Measurements from ENCODE around the gene VASH1. TPM values are rescaled to one million over a fixed set of nuclear protein-coding genes. Genes with fewer than 3 reads are reported as not detected.

Gene VASH1
- total RNA-seq, 3 donors from 2014 or later, result 4.8 to 11.6 (median 5.4) TPM

- intact Hi-C loops (cut with DNase I, micrococcal nuclease), result no loop called here
- ATAC-seq, result no peak
- Histone ChIP-seq H3K36me3 (ENCODE audit: low read depth) (no peaks in the 10 kb centered on the region), H3K4me1 (ENCODE audit: low read depth) (no peaks in the 10 kb centered on the region), H3K9me3 (no peaks in the 10 kb centered on the region), H3K4me3 (no peak overlapping the region)
- no peak for DNase-seq
- no peak for TF ChIP-seq CTCF (IDR thresholded peaks at IDR 0.05)
These were observed 17.4 kb downstream of the VASH1 start for GRCh38 chr14:76778546-76779215.

- H3K4me1 ChIP-seq (ENCODE audit: low read depth), result no peaks in the 10 kb centered on the region
- DNase-seq (no peak), ATAC-seq (no peak)
- H3K4me3 ChIP-seq, result no peak overlapping the region
- no peaks in the 10 kb centered on the region for H3K36me3 ChIP-seq (ENCODE audit: low read depth)
- intact Hi-C loops (cut with DNase I, micrococcal nuclease), result no loop called here
- H3K9me3 ChIP-seq, result no peaks in the 10 kb centered on the region
- TF ChIP-seq CTCF (IDR thresholded peaks at IDR 0.05), result no peak
These were observed 18.2 kb downstream of the VASH1 start for GRCh38 chr14:76779221-76780057.

- no peak overlapping the region for H3K4me3 ChIP-seq
- no peaks in the 10 kb centered on the region for H3K4me1 ChIP-seq (ENCODE audit: low read depth)
- ATAC-seq (no peak), DNase-seq (no peak)
- H3K9me3 ChIP-seq, result no peaks in the 10 kb centered on the region
- no peaks in the 10 kb centered on the region for H3K36me3 ChIP-seq (ENCODE audit: low read depth)
- no peak for TF ChIP-seq CTCF (IDR thresholded peaks at IDR 0.05)
- intact Hi-C loops (cut with DNase I, micrococcal nuclease), result no loop called here
These were observed 18.7 kb downstream of the VASH1 start for GRCh38 chr14:76780058-76780345.

GRCh38 chr14:76780360-76780759 is 19.1 kb downstream of the VASH1 start:
- no peaks in the 10 kb centered on the region for H3K4me1 ChIP-seq (ENCODE audit: low read depth)
- H3K36me3 ChIP-seq (ENCODE audit: low read depth), result no peaks in the 10 kb centered on the region
- intact Hi-C loops (cut with DNase I, micrococcal nuclease), result no loop called here
- DNase-seq (no peak), ATAC-seq (no peak)
- H3K9me3 ChIP-seq, result no peaks in the 10 kb centered on the region
- no peak for TF ChIP-seq CTCF (IDR thresholded peaks at IDR 0.05)
- H3K4me3 ChIP-seq, result no peak overlapping the region

GRCh38 chr14:76780875-76781647 is 19.8 kb downstream of the VASH1 start:
- DNase-seq (no peak), ATAC-seq (no peak)
- Histone ChIP-seq H3K9me3 (no peaks in the 10 kb centered on the region), H3K36me3 (ENCODE audit: low read depth) (no peaks in the 10 kb centered on the region), H3K4me1 (ENCODE audit: low read depth) (no peaks in the 10 kb centered on the region), H3K4me3 (no peak overlapping the region)
- intact Hi-C loops (cut with DNase I, micrococcal nuclease), result no loop called here
- no peak for TF ChIP-seq CTCF (IDR thresholded peaks at IDR 0.05)

Data from mucosa of descending colon (tissue), 3 donors.